HUDEP-2 (cell line): ENCODE measurements around the gene OR4E2.
A peak's percentile ranks its signal among the peaks of the same experiment; 100 is the strongest.
"Not testable (repeated sequence)": the region's sequence is repeated elsewhere in the genome, so short reads cannot be mapped to it uniquely, and the experiment has no call there.

Source experiments
- DNase-seq, 76 experiments: peaks; one replicate each; lab custom pipeline; 2025; ENCODE audit not compliant: unreplicated experiment in 76 of 76; lab: John Stamatoyannopoulos, UW

The OR4E2 gene

DNA sequence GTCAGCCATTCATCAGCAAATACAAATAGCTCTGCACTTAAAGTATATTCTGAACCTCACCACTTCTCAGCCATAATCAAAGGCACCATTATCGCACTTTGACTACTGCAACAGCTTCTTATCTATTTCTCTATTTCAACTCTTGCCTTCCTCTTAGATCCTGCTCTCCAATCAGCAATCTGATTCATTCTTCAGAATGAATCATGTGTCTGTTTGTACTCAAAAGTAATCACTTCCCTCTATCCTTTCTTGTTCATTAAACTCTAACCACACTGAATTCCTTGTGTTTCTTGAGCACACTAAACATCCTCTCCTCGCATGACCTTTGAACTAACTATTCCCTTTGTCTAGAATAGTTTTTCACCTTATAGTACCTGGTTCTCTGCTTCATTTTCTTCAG, 32.8 kb downstream of the OR4E2 start:
- no peak for DNase-seq

DNA sequence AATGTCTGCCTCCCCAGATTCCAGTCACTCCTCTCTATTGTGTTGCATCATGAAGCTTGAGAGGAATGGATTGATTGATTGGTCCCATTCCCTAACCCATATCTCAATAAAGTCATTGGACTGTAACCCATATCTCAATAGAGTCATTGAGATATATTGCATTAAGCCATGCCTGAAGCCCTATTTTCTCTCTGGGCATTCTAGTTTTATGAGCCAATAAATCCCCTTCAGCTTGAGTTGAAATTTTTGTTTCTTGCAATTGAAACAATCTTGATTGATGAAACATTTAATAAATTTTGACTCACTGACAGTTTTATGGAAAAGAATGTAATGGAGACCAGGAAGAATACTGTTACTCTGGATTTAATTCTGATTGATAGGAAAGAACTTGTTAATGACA, 40.8 kb downstream of the OR4E2 start:
- no peak for DNase-seq

DNA sequence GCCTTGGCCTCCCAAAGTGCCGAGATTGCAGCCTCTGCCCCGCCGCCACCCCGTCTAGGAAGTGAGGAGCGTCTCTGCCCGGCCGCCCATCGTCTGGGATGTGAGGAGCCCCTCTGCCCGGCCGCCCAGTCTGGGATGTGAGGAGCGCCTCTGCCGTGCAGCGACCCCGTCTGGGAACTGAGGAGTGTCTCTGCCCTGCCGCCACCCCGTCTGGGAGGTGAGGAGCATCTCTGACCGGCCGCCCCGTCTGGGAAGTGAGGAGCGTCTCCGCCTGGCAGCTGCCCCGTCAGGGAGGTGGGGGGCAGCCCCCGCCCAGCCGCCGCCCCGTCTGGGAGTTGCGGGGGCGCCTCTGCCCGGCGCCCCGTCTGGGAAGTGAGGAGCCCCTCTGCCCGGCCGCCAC, 44.0 kb downstream of the OR4E2 start:
- not testable (repeated sequence) for DNase-seq

DNA sequence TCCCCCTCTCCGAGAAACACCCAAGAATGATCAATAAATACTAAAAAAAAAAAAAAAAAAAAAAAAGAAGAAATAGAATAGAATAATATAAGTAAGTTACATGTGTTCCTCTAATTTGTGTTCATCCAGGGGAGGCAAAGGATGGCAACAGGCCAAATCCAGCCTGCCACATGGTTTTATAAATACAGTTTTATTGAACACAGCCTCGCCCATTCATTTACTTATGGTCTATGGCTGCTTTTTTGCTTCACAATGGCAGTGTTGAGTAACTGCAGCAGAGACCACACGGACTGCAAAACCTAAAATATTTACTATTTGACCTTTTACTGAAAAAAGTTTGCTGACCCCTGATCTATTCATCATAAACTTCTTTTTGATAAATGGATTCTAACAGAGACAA, 44.9 kb downstream of the OR4E2 start:
- DNase-seq: not testable (repeated sequence)

DNA sequence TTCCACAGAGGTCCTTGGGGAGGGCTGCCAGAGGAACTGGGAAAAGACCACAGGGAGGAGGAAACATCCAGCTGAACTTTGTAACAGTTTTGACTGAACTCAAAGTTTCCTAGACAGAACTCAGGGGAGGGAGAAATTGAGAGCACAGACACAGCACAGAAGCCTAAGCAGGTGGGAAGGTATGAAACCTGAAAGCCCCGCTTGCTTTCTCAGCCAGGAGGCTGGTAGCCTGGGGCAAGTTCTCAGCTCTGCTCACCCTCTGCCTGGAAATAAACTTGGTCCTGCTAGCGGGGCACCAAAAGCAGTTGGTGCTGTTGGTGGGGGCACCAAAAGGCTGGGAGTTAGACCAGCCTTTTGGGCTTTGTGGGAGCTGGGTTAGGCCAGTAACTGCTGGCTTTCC, 45.9 kb downstream of the OR4E2 start:
- no peak for DNase-seq

DNA sequence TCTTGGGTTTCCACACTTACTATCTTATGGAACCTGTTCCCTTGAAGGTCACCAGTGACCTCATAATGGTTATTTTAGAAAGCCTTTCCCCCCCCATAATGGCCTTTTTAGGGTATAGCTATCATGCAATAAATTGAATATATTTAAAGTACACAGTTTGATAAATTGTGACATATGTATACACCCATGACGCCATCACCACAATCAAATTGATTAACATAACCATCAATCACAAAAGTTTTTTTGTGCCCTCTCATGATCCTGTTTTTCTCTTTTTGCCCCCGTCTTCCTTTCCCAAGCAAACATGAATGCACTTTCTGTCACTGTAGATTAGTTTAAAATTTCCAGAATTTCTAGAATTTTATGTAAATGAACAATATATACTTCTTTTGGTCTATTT, 48.7 kb downstream of the OR4E2 start:
- no peak for DNase-seq

DNA sequence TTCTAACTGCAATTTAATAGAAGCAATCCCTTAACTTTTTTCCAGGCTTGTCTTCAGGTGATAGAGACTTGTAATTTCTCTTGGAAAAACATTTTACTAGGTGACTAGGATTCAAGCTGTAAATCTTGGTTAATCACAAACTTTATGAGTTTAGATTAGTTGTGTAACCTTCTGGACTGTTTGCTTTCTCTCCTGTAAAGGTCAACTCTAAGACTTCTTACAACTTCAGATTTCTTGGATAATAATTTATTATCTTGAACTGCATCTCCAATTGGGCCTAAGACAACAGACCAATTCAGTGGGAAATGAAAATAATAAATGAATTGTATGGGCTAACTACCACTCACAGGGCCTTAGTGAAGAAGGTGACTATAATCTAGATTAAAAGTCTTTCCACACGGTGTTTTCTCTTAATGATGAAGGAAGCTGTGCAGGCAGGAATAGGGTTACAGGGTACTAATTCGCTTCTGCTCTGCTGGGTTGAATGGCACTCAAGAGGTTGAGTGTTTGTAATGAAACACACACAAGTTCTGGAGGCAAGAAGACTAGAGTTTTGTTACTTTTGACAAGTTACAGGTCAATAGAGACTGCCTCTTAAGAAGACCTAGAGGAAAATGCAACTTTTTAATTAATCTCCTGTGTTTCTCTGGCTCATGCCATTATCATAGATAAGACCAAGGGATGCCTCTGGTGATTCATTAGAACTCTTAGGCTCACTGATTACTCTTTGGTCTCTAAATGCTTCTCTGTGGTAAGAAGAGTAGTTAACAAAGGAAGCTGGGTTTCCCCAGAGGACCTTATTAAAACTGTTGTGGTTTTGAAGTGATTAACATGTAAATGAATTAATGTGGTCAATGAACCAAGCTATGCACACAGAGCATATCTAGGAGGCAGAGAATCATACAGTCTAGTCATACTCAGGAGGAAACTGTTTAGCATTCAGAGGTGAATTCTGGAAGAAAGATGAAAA, 50.0 kb downstream of the OR4E2 start:
- DNase-seq: no peak

DNA sequence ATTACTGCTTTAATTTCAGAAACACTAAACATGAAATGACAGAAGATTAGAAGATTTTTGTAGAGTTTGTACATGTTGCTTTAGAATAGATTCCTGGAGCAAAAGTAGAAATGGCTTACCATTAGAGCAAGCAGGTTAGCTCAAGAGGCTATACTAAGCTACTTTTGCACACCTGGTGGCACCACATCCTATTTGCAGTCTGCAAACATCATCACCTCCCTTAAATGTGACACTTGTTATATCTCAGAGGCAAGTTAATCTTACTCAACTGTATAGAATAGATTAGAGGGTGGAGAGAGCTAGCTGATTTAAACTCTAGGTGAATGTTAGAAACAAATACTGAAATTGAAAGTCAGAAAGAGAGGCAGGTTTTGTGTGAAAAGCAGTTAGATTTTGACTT, 50.7 kb downstream of the OR4E2 start:
- DNase-seq: no peak

DNA sequence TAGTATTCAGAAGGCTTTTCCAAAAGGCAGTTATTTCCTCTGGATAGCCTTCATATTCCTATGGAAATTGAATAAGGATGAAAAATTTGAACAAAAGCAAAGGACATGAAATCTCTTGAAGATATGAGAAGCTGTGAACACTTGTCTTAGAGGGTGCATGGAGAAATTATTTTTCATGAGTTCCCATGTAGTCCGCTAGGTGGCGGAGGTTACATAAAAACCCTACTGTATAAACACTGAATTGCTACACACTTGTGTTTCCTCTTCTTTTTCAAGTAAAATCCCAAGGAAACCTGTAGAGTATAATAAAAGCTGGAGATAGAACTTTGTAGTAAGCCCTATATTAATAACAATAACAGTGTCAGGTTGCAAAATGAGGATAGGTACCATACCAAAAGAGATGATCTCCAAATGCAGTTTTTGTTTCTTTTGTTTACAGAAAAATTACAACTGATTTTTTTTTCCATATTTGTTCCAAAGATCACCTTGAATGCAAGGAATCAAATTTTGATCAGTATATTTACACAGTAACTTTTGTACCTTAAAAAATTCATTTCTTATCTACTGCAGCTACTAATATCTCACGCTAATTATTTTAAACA, 57.8 kb downstream of the OR4E2 start:
- DNase-seq: peak in 16 of 76 experiments; percentile 1 to 33 (median 12)

DNA sequence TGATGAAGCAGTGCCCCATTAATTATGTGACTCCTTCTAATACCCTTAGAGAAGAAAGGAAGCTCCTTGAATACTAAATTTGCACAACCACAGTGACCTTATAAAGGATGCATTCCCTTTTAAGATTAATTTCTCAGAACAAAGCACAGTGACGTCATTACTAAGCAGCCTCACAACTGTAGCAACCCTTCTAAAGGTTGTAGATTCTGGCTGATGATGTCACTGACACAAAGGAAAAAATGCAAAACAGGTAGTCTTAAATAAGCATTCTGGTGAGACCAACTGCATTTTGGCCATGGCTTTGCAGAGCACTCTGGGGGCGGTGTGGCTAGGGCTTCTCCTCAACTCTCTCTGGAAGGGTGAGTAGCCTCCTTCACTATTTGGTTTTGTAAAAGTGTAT, 58.4 kb downstream of the OR4E2 start:
- DNase-seq: no peak

DNA sequence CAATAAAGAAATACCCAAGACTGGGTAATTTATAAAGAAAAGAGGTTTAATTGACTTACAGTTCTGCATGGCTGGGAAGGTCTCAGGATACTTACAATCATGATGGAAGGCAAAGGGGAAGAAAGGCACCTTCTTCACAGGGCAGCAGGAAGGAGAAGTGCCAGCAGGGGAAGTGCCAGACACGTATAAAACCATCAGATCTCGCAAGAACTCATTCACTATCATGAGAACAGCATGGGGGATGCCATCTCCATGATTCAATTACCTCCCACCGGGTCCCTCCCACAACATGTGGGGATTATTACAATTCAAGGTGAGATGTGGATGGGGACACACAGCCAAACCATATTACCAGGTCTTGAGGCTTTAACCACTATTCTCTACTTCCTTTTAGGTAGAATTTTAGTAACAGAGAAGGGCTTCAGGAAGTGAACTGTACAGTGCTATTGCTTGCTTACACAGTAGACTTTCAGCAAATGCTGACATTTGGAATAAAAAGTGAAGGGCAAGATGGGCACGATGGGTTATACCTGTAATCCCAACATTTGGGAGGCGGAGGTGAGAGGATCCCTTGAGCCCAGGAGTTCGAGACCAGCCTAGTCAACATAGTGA, 60.8 kb downstream of the OR4E2 start:
- no peak for DNase-seq
